Hippocampal formation (tissue), 2 donors: ENCODE data around the gene CNTN2.

ENCODE experiments used
- DNase-seq, 2 donors: peaks; one replicate each; lab custom pipeline; 2025; lab: John Stamatoyannopoulos, UW

CNTN2 gene, protein sequence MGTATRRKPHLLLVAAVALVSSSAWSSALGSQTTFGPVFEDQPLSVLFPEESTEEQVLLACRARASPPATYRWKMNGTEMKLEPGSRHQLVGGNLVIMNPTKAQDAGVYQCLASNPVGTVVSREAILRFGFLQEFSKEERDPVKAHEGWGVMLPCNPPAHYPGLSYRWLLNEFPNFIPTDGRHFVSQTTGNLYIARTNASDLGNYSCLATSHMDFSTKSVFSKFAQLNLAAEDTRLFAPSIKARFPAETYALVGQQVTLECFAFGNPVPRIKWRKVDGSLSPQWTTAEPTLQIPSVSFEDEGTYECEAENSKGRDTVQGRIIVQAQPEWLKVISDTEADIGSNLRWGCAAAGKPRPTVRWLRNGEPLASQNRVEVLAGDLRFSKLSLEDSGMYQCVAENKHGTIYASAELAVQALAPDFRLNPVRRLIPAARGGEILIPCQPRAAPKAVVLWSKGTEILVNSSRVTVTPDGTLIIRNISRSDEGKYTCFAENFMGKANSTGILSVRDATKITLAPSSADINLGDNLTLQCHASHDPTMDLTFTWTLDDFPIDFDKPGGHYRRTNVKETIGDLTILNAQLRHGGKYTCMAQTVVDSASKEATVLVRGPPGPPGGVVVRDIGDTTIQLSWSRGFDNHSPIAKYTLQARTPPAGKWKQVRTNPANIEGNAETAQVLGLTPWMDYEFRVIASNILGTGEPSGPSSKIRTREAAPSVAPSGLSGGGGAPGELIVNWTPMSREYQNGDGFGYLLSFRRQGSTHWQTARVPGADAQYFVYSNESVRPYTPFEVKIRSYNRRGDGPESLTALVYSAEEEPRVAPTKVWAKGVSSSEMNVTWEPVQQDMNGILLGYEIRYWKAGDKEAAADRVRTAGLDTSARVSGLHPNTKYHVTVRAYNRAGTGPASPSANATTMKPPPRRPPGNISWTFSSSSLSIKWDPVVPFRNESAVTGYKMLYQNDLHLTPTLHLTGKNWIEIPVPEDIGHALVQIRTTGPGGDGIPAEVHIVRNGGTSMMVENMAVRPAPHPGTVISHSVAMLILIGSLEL

DNA sequence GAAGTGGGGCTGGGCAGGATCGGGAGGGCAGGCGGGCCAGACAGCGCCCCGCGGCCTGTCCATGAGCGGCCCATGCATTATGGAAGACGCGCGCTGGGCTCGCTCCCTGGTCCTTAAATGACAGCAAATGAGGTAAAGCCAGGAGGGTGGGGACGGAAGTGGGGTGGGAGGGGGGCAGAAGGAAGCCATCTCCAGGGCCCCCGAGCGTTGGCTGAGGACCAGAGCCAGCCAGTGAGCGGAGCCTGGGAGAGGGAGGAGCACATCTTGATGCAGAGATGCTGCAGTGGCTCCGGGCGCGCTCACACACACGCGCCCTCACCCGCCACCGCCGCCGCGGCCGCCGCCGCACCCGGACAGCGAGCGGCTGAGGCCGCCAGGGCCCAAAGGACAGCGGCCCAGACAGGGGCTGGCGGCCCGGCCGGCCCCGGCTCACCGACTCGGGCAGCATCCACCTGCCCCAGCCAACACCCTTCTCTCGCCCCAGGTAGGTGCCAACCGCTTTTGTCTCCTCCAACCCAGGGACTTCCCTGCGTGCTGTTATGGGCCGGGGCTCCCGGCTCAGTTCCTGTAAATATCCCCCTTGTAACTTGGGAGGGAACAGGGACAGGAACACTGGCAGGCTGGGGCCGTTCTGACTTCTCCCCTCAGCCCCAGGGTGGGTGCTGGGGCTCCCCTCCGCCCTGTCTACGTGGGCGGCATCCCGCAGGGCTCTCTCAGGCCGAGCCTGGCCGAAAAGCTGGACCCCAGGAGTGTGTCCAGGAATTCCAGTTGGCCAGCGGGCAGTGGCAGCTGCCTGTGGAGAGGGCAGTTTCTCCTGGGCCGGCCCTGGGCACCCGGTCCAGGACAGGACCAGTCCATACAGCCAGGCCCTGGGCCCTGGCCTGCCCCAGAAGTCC, at the start of gene CNTN2:
Gene CNTN2 (plus strand): TSS at position 302 of the 896 bp plus-strand sequence. CDS start 9,974 bp downstream, outside the sequence.
- DNase-seq = peak; percentile 86 to 88

DNA sequence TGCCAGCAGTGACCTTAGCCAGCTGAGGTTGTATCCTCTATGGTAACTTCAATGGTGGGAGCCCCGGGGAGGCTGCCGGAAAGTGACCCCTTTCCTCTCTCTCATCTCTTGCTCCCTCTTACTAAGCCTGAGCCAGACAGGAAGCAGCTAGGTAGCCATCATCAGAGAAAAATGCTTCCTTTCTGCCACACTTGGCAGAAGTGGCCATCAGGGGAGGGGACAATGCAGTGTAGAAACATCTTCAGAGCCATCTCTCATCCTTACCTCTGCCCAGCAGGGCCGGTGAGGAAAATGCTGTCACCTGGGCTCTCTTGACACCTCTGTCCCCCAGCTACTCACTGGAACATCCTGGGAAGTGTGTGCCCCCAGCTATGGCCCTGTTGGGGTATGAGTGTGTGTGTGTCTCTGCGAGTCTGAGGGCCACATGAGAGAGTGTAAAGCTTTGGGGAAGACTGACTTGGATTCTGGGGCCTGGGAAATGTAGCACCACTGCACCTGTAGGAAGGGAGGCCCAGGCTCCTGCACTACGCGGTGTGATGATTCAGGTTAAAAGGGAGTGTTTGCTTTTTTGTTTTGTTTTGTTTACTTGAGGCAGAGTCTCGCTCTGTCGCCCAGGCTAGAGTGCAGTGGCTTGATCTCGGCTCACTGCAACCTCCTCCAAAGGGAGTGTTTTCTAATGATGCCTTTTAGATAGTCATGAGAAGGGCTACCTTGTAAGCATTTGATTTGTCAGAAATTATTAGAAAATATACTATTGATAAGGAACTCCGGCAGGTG, 48.7 kb upstream of the CNTN2 start:
- DNase-seq = no peak

DNA sequence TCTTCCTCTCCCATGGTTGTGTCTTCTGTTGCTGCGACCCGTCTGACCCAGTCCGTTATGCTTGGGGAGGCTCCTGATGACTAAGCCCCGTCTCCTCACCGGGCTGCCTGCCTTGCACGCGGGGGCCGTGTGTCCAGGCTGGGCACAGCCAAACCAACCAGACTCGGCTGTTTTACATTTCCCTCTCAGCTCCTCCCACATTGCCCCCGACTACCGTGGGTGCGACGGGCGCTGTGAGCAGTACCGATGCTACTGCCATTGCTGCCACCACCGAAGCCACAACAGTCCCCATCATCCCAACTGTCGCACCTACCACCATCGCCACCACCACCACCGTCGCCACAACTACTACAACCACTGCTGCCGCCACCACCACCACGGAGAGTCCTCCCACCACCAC, 46.0 kb upstream of the CNTN2 start:
- no peak for DNase-seq

DNA sequence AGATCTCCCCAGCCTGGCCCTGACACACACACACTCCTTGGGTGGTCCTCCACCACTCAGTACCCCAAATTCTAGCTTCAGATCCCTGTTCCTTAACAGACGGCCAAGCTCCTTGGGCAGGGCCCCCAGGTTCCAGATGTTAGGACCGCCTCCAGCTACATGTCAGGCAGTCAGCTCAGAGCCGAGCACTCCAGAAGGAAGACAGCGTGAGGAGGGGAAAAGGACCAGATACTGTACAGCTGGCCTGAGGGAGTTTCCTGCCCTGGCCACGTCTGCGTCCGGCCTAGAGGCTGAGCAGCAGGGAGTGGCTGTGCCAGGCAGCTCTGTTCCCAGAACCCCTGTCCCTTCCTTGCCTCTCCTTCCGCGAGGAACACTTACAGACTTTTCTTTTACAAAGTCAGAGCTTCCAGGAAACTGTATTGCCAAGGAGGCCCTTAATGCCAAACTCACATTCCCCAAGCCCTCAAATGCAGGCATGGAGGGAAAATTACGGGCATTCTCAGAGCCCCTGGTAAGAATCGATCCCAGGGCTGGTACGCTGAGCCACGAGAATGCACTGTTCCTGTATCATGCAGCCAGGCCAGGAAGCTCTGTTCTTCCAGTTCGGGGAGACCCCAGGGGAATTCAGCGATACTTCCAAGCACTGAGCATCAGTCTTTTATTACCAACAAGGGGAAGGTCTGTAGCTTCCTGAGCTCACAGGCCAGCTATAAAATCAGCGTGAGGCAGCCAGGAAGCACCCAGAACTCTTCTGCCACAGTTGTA, 45.2 kb upstream of the CNTN2 start:
- DNase-seq = no peak

DNA sequence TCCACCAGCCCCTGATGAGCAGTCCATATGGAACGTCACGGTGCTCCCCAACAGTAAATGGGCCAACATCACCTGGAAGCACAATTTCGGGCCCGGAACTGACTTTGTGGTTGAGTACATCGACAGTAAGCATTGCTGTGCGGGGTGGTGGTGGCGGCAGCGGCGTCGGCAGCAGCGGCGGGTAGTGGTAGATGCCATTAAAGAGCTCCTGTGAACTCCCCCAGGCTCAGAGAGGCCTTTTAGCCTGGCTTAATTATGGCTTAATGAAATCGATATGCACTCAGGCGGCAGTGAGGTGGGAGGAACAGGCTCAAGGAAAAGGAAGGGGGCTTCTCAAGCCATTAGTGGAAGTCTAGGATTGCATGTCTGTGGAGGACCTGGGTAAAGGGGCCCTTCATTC, 41.9 kb upstream of the CNTN2 start:
- no peak for DNase-seq

DNA sequence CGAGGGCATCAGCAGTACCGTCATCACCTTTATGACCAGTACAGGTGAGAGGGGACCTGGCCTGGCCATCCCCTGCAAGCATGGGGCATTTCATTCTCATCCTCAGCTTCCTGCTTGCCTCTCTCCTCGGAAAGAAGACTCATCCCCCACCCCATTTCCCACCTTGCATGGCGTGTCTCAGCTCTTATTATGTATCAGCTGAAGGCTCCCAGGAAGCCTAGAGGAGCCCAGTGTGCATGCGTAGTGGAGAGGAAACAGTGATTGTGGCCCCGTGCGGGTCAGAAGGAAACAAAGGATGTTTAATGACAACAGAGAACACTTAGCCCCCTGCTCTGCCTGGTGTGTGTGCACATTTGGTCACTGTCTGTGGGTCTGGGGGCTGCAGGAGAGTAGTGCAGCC, 40.3 kb upstream of the CNTN2 start:
- DNase-seq = no peak

DNA sequence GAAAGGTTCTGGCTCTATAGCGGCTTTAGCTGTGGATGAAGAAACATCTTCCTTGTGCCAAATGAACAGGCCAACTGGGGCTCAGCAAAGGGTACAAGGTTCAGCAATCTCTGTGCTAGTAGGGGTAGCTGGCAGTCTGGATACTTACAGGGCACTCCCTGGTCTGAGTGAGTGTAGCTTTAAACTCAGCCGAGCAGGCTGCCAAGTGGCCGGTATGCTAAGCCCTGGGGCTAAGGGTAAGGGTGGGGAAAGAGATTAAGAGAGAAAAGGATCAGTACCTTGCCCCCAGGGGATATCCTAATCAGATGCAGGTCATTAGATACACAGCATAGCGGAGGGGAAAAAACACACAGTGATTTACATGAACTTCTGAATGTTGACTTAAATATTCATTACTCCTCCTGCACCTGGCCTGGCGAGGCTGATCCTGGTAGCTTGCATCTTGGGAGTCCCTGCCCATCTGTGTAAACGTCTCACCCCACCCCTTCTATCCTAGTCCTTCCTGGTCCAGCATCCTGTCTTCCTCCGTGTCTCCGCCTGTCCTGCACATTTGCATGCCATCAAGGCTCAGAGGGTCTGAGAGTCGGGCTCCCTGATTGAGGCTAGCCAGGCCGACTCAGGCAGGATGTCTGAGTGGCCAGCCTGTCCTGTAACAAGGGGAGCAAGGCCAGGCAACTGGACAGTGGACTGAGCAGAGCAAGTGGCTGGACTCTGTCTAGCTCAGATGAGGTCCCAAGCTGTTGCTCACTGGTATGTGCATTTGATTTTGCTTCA, 39.5 kb upstream of the CNTN2 start:
- DNase-seq = no peak

DNA sequence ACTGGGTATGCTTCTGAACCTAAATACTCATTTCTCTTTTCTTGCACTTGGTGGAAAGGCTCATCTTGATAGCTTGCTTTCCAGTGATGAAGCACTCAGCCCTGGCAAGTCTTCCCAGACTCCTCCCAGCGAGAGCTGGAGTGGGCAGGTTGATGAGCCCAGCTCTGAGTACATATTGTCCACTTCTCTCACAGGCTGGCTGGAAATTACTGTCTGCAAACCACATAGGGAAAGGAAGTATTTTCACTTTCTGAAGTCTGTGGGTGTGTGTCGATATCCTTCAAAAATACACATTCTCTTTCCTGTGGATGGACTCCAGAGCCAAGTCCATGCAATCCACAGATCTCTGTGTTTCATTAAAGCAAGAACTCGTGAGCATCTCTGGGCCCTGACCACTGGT, 38.7 kb upstream of the CNTN2 start:
- DNase-seq = no peak

DNA sequence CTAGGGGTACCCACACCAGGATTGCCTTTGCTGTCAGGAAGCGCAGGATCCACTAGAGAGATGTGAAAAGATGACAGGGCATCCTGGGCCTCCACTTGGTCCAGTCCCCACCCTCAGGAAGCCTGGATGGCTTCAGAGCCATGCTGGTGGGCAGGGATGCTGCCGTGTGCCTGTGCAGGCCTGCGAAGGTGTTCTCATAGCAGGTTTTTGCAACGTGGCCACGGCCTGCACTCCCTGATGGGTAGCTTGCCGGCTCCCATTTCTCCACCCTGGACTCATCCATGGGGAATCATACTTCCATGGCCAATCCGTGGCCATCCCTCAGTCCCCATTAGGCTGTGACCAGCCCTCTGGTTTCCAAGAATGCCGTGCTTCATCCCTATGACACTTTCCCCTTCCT, 34.1 kb upstream of the CNTN2 start:
- no peak for DNase-seq

DNA sequence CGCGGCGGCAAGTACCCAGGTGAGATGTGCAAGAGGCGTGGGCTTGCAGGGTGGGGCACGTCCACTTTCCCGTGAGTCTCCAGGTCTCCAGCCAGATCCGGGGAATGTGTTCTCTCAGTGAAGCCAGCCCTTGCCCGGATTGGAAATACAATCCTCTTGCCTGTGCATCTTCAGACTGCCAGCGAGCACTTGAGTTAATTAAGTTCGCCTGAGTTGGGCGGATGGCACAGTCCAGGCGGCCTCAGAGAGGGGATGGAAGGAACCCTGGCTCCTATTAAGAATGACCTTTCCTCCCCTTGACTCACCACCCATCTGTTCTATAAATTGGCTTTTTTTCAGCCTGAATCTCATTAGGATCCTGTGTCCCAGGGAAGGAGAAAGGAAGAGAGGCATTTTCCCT, 33.3 kb upstream of the CNTN2 start:
- no peak for DNase-seq

DNA sequence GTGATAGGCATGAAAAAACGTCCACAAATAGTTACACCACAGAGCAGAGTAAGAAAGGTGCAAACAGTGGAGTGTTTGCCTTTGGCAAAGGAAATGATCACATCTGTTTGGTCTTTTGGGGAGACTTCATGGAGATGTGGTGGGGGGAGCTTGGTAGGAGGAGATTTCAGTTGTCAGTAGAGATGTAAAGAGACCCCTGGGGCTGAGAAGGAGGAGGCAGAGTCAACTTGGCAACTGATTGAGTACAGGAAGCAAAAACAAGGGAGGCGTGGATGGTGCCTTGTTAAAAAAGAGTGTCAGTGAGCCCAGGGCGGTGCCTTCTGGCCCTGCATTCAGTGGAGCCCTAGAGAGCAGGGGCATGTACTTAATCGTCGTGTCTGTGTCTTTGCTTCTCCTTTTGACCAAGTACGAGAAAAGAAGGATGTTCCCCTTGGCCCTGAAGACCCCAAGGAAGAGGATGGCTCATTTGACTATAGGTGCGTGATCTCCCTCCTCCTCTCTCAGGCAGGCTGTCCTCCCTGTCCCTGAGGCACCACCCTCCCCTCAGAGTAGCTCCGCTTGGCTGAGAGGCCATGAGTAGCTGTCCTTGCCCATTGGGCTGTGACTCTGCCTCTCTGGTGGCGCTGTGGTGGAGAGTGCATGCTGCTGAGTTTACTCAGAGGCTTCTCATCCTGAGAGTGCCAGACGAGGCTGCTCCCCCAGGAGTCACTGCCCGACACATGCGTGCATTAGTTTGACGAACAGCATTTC, 30.4 kb upstream of the CNTN2 start:
- DNase-seq = no peak

DNA sequence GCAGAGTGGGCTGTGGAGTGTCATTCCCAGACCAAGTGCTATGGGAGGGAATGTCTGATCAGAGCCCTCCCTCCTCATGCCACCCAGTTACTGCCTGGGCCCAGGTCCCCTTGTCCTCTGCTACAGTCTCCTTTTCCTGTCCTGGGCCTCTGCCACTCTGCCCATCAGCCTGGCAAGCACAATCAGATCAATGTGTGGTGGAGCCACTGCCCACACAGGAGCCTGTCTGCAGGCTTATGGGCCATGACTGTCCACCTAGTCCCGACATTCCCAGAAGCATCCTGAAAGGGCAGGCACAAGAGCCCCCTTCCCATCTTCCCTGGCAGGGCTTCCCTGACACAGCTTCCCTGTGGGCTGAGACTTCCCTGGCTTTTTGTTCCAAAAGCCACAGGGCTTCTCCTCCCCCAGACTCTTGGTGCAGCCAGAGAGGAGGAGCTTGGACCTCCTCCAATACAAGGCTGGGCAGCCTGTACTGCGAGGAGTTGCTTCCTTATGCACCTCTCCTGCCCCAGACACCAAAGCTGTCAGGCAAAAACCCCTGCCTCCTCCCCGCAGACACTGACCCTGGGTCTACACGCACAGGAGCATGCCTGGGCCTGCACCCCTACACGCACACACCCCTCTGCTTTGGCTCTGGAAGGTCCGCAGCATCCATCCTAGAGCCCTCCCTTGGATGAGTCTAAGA, 29.2 kb upstream of the CNTN2 start:
- peak; percentile 53 to 60 for DNase-seq

DNA sequence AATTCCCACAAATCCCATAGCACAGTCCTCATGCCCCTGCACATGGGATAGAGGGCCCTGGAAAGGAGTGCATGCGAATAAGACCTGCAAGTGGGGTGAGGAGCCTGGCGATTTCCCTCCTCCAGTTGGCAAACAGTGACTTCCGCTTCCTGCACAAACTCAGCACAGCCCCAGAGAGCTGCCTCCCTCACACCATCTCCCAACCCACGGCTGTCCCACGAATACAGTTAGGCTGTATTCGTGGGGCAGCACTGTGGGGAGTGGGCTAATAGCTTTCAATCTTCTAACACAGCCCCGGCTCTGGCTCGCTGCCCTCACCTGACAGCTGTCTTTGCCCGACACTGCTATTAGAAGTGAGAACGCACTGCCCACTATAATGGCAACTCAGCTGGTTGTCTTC, 28.2 kb upstream of the CNTN2 start:
- DNase-seq = no peak

DNA sequence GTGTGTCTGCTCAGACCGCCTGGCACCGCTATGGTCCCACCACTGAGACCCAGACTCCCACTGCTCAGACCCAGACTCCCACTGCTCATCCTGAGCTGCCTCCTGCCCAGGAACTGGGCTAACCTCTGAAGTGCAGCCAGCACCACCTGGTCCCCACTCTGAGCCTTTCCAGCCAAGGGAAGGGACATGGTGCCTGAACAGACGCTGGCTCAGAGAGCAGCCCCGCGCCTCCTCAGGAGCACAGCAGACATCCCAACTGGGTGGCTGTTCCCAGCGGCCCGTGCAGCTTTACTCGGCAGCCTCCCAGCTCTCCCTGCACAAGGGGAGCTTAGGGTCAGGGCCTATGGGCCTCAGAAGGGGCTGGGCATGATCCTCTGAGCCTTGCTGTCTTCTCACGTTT, 27.8 kb upstream of the CNTN2 start:
- no peak for DNase-seq

DNA sequence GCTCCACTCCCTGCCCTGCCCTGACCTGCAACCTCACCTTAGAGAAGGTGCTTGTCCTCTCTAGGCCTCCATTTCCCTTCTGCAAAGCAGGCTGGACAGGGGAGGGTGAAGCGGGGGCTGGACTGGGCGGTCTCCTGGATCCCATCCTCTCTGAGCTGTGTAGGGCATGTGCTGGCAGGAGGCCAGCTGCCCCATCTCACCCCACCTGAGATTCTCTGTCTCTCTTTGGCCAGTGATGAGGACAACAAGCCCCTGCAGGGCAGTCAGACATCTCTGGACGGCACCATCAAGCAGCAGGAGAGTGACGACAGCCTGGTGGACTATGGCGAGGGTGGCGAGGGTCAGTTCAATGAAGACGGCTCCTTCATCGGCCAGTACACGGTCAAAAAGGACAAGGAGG, 26.9 kb upstream of the CNTN2 start:
- DNase-seq = no peak

DNA sequence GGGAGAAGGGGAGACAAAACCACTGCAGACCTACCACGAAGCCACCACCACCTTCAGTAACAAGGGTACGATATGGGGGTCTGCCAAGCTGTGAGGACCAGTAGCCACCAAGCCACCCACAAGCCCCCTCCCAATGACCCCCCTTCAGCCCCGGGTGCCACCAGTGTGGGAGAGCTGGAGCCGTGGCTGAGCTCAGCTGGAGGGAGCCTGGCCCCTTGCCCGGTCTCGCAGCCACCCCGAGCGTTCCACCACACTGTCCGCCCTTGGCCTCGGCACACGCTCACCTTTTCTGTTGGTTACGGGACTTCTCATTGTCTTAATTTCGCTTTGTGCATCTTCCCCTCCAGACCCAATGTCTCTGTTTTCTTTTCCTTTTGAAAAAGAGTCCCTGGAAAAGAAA, 26.4 kb upstream of the CNTN2 start:
- no peak for DNase-seq

DNA sequence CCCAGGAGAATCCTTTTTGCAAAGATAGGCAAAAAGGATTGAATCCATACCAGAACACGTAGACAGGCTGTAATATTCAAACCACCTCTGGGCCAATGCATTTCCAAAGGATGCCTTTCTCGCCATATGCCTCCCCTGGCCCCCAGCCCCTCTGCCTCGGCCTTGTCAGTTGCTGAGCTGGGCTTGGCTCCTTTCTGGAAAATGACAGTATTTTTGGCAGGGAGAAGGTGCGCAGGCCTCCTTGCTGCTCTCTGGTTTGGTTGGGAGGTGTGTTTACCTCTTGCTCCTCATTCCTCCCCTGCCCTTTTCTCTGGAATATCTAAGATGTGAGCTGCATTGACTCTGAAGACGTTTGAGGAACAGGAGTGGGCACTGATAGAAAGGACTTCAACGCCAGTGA, 26.0 kb upstream of the CNTN2 start:
- no peak for DNase-seq

DNA sequence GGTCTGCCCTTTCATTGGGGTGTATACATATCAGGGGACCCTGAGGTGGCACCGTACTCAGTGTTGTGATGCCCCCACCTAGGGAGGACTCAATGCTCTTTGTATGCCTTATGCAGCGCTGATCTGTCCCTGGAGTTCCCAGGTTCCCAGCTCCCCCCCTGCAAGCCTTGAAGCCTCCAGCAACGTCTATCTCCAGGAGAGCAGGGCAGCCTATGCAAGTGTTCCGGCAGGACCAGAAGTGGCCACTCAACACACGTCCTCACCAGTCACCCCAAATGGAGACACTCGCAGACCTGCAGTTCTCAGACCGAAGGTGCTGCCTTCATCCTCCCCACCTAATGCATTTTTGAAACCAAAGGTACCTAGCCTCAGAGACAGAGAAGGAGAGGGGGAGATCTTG, 25.2 kb upstream of the CNTN2 start:
- no peak for DNase-seq
